Esophagus muscularis mucosa (tissue), 4 donors: Measurements from ENCODE around the gene HOXB6.

Experiments
- EP300 ChIP-seq: sonication (generic); formaldehyde crosslinking; IDR thresholded peaks from one replicate; pipeline ENCODE4 v1.6.1; 2017; ENCODE audit warnings: antibody characterized with exemption
- POLR2A ChIP-seq: fragments of 450-650 bp; IDR thresholded peaks from one replicate; pipeline ENCODE4 v1.6.1; 2017; ENCODE audit warnings: antibody characterized with exemption, moderate library complexity, mild to moderate bottlenecking, low read depth
- POLR2AphosphoS5 ChIP-seq, 2 donors: sonication (generic); formaldehyde crosslinking; IDR thresholded peaks; one replicate each; pipeline ENCODE4 v1.6.1; 2017; ENCODE audit warnings: antibody characterized with exemption in 2 of 2
- TF ChIP-seq, protein P1 (sequence below), 3 experiments: fragments of 200-600 bp in 2 of 3; fragments of 450-650 bp in 1 of 3; sonication (generic) in 2 of 3; IDR thresholded peaks; one replicate each; pipeline ENCODE4 v1.5.1; 2017 to 2019; ENCODE audit warnings: antibody characterized with exemption in 3 of 3, mild to moderate bottlenecking in 2 of 3, moderate library complexity in 1 of 3

DNA sequence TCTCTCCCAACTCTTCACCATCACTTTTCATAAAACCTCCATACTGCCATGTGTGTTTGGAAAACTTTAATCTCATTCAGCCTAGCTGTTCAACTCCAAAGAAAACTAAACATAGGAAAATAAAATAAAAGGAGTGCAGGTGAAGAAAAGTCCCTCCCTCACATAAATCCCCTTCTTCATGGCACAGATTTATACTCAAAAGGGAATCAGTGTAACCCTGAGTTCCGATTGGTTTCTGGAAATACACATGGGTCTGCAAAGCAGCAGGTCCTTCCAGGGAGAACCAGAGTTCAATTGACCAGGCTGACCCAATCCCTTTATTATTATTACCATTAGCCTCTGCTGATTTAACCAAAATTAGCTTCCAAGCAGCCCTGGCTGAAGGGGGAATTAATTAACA lies 51.0 kb downstream of the HOXB6 start:
- TF ChIP-seq, protein P1, sequence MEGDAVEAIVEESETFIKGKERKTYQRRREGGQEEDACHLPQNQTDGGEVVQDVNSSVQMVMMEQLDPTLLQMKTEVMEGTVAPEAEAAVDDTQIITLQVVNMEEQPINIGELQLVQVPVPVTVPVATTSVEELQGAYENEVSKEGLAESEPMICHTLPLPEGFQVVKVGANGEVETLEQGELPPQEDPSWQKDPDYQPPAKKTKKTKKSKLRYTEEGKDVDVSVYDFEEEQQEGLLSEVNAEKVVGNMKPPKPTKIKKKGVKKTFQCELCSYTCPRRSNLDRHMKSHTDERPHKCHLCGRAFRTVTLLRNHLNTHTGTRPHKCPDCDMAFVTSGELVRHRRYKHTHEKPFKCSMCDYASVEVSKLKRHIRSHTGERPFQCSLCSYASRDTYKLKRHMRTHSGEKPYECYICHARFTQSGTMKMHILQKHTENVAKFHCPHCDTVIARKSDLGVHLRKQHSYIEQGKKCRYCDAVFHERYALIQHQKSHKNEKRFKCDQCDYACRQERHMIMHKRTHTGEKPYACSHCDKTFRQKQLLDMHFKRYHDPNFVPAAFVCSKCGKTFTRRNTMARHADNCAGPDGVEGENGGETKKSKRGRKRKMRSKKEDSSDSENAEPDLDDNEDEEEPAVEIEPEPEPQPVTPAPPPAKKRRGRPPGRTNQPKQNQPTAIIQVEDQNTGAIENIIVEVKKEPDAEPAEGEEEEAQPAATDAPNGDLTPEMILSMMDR (IDR thresholded peaks at IDR 0.05) = no peak
- TF ChIP-seq POLR2AphosphoS5 (IDR thresholded peaks at IDR 0.05) = no peak
- no peak for TF ChIP-seq POLR2A
- TF ChIP-seq EP300 = no peak
